T-helper 9 cell (primary cell): ENCODE measurements around the gene RNF151.
"Not testable (repeated sequence)": the region's sequence is repeated elsewhere in the genome, so short reads cannot be mapped to it uniquely, and the experiment has no call there.

ENCODE experiments used
- DNase-seq: peaks from one replicate; pipeline ENCODE4 v3.0.0-alpha.2; 2020

Gene RNF151

DNA sequence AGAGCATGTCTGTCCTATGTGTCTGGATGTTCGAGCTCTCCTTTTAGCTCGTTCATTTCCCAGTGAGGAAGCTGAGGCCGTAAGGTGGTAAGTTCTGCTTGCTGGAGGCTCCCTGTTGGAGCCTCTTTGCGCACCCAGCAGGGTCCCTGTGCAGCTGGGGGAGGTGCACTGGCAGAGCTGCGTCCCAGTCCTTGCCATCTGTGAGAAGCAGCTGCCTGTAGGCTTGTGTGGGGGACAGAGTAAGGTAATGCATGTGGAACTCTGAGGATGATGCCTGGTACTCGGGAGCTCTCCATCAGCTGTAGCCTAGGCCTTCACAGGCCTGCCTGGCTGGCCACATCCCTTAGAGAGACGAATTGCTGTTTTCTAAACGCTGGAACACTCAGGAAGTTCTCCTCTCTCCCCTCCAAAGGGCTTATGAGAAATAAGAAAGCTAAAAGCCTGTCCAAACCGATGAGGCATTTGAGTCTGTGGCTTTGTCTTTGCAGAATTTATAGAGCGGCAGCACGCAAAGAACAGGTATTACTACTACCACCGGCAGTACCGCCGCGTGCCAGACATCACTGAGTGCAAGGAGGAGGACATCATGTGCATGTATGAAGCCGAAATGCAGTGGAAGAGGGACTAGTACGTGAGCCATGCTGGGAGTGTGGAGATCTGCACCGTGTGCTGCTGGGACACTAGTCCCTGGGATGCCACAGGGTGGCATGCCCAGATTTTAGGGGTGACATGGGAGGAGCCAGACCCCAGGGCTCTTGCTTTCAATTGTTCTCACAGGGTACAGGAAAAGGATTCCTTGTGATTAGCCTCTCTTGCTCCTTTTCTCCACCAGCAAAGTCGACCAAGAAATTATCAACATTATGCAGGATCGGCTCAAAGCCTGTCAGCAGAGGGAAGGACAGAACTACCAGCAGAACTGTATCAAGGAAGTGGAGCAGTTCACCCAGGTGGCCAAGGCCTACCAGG, 5.7 kb upstream of the RNF151 start:
- no peak for DNase-seq

DNA sequence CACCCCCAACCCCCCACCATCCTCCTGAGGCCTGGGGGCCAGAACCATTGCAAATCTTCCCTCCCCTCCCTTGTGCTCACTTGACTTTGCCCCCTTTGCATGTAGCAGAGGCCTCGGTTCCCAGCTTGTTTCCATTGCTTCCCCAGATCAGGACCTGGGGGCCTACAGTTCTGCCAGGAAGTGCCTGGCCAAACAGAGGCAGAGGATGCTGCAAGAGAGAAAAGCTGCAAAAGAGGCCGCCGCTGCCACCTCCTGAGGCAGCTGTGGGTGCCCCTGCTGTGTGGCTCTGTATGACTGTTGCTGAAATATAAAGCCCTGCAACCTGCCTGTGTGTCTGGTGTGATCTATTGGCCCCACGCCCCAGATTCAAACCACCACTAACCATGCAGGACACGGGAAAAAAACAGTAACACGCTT, 5.0 kb upstream of the RNF151 start:
- no peak for DNase-seq

DNA sequence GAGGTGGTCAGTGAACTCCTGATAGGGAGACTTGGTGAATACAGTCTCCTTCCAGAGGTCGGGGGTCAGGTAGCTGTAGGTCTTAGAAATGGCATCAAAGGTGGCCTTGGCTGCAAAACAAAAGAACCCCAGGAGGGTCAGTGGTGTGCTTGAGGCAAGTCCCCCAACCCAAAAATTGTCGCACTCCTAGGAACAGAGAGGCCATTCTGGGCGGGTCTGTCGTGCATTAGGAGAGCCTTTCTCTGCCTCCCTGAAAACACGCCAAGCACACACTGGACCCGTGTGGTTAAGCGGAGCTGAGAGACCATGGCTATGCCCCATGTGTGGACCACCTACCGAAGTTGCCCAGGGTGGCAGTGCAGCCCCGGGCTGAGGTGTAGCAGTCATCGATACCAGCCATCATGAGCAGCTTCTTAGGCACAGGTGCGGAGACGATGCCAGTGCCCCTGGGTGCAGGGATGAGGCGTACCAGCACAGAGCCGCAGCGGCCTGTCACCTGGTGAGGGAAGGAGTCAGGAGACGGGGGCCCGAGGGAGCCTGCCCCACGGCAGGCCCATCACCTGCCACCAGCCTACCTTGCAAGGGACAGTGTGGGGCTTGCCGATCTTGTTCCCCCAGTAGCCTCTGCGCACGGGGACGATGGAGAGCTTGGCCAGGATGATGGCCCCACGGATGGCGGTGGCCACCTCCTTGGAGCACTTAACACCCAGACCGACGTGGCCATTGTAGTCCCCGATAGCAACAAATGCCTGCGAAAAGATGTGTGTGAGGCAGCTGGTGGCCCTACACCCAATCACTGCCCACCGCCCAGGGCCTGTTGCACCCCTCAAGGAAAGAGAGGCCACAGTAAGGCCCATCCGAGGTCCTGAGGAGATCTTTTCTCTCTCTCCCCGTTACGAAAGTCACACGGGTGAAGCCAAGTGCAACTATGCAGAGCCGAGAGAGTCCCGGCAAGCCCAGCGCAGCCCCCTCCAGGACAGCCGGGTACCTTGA, 4.2 kb upstream of the RNF151 start:
- not testable (repeated sequence) for DNase-seq

GRCh38 chr16:1963806-1964505, 2.7 kb upstream of the RNF151 start:
- peak; percentile 37 for DNase-seq

- peak; percentile 99 for DNase-seq
Measured at GRCh38 chr16:1964506-1965395, 1.9 kb upstream of the RNF151 start, which contains the start of gene RPS2. Gene RPS2 (minus strand): TSS chr16:1964826. CDS start chr16:1964625, 201 bp downstream.

GRCh38 chr16:1965396-1966001, 1.2 kb upstream of the RNF151 start:
- DNase-seq = no peak

GRCh38 chr16:1968146-1968953, 1.7 kb downstream of the RNF151 start:
- no peak for DNase-seq

DNA sequence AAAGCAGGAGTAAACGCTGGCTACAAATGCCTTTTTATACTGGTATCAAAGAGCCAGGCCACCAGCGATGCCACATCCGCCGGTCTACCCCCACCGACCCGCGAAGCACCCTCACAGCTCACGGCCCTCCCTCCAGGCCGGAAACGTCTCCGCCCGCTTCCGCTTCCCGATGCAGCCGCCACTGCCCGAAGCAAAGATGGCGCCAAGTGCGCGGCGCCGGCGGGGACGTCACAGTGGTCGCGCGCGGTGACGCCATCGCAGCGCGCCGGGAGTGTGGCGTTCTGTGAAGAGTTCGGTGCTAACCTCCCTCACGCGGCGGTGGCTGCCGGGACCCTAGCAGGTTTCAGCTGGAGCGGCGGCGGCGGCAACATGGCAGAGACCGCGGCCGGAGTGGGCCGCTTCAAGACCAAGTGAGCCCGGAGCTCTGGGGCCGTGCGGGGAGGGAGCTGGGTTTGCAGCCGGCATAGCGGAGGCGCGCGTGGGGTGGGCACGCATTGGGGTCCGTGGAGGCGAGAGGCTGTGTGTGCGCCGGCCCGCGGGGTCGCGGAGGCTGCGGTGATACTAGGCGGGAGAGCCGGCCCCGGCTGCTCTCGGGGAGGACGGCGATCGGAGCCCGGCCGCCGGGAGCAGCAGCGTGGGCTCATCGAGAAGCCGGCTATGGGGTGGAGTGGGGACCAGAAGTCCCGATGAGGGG, 5.3 kb downstream of the RNF151 start, which contains the start of gene TBL3:
TSS of gene TBL3 (plus strand) at position 258 of the 694 bp plus-strand sequence. CDS start at position 370, 112 bp downstream.
- peak; percentile 95 for DNase-seq

DNA sequence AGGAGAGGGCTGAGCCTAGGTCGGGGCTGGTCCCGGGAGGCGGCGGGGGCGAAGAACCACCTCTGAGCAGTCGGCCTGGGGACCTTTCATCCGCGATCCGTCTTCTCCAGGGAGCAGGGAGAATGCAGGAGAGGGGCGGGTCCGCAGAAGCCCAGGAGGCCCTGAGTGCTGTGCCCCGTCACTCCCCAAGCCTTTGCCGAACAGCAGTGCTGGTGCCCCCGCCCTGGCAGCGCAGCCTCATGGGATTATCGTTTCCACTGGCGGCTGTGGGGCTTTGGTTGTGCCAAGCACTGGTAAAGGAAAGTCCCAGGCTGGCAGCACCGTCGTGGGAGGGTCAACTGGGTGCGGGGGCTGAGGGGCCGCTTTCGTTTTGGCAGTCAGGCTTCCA, 5.8 kb downstream of the RNF151 start:
- no peak for DNase-seq

GRCh38 chr16:1973461-1974156, 7.0 kb downstream of the RNF151 start:
- DNase-seq = no peak

GRCh38 chr16:1974157-1975070, 7.8 kb downstream of the RNF151 start:
- DNase-seq = no peak

- no peak for DNase-seq
Measured at GRCh38 chr16:1975432-1976215, 9.0 kb downstream of the RNF151 start.

GRCh38 chr16:1976216-1976520, 9.5 kb downstream of the RNF151 start:
- no peak for DNase-seq

- no peak for DNase-seq
Measured at GRCh38 chr16:1976951-1977874, 10.6 kb downstream of the RNF151 start.

DNA sequence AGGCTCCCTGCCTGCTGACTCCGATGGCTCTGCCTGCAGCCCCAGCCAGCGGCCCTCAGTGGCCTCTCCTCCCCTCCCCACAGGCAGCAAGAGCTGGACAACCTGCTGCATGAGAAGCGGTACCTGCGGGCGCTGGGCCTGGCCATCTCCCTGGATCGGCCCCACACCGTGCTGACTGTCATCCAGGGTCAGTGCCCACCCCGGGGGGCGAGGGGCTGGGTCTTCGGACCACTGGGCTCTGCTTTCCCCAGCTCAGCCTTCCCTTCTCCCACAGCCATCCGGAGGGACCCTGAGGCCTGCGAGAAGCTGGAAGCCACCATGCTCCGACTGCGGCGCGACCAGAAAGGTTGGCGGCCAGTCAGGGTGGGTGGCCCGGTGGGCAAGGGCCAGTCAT, 11.2 kb downstream of the RNF151 start:
- DNase-seq = no peak
